Measurements from ENCODE around the gene LDHD. TPM values are rescaled to one million over a fixed set of nuclear protein-coding genes. Genes with fewer than 3 reads are reported as not detected.

LDHD gene
- polyA plus RNA-seq, 1 donor (not counting 4 experiments of a cell fraction or from before 2014, with no cell fraction given): 0.34 TPM

DNA sequence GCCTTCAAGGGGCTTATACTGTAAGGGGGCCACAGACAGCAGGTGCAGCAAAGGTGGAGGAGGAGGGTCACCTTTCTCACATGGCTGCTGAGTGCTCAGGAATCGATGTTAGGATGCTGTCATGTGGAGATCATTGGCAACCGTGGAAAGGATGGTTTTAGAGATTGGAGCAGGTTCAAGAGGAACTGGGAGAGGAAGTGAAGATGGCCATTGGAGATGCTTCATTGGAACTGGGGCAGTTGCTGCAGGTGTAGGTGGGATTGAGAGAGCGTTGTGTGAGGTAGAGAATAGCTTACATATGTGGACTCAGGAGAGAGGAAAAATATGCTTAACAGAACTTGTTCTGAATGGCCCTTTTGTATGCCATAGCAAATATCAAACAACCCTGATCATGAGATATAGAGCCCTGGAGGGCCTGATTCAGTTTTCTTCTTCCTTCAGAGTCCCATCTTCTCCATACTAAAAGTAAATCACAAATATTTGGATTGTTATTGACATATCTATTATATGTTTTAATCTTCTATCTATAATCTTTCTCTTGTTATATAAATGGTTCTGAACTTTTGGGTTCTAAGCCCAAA is 40.8 kb downstream of the LDHD start:
- Histone ChIP-seq H3K79me2 (ENCODE audit: control insufficient read depth, insufficient read depth, low read length) (peaks cover 41% of the 10 kb centered on the region), H3K4me3 (ENCODE audit: control insufficient read depth in 2 of 3, extremely low read depth in 1 of 3, insufficient read depth in 2 of 3, low read depth in 1 of 3, low read length in 3 of 3) (no peak overlapping the region), H3K27me3 (ENCODE audit: control insufficient read depth, extremely low read depth, insufficient read depth, low read length) (no peaks in the 10 kb centered on the region), H3K9me1 (ENCODE audit: control insufficient read depth, extremely low read depth, insufficient read depth, low read length) (no peaks in the 10 kb centered on the region), H2AFZ (ENCODE audit: control insufficient read depth, low read length) (no peak overlapping the region), H3K4me1 (ENCODE audit: control insufficient read depth, extremely low read depth, insufficient read depth, low read length) (peaks cover 3% of the 10 kb centered on the region), H3K9me3 (ENCODE audit: control insufficient read depth, low read depth, low read length) (no peaks in the 10 kb centered on the region), H3K36me3 (ENCODE audit: control insufficient read depth in 2 of 2, extremely low read depth in 1 of 2, insufficient read depth in 2 of 2, low read length in 2 of 2) (no peaks in the 10 kb centered on the region), H3K27ac (ENCODE audit: control insufficient read depth, insufficient read depth, low read length) (no peak overlapping the region), H4K20me1 (ENCODE audit: control insufficient read depth, extremely low read depth, insufficient read depth, low read length) (no peaks in the 10 kb centered on the region), H3K4me2 (ENCODE audit: control insufficient read depth, extremely low read depth, insufficient read depth, low read depth, low read length) (no peak overlapping the region), H3K9ac (ENCODE audit: control insufficient read depth, extremely low read depth, insufficient read depth, low read length) (no peak overlapping the region)
- dilution Hi-C loops (cut with MboI; ENCODE audit: extremely low pct_ligation_motif_present, low sequenced_read_pairs): no loop called here
- DNase-seq (ENCODE audit: low read depth, low spot score) (no peak), FAIRE-seq (no peak)
- no peak for TF ChIP-seq EZH2 (IDR thresholded peaks at IDR 0.05; ENCODE audit: low read length)
- TF ChIP-seq, protein P1, sequence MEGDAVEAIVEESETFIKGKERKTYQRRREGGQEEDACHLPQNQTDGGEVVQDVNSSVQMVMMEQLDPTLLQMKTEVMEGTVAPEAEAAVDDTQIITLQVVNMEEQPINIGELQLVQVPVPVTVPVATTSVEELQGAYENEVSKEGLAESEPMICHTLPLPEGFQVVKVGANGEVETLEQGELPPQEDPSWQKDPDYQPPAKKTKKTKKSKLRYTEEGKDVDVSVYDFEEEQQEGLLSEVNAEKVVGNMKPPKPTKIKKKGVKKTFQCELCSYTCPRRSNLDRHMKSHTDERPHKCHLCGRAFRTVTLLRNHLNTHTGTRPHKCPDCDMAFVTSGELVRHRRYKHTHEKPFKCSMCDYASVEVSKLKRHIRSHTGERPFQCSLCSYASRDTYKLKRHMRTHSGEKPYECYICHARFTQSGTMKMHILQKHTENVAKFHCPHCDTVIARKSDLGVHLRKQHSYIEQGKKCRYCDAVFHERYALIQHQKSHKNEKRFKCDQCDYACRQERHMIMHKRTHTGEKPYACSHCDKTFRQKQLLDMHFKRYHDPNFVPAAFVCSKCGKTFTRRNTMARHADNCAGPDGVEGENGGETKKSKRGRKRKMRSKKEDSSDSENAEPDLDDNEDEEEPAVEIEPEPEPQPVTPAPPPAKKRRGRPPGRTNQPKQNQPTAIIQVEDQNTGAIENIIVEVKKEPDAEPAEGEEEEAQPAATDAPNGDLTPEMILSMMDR (optimal IDR thresholded peaks at IDR 0.05 in 1 of 3, IDR thresholded peaks at IDR 0.05 in 1 of 3, conservative IDR thresholded peaks at IDR 0.05 in 1 of 3; ENCODE audit: extremely low read depth in 1 of 3, insufficient read depth in 2 of 3, low read length in 3 of 3): no peak

DNA sequence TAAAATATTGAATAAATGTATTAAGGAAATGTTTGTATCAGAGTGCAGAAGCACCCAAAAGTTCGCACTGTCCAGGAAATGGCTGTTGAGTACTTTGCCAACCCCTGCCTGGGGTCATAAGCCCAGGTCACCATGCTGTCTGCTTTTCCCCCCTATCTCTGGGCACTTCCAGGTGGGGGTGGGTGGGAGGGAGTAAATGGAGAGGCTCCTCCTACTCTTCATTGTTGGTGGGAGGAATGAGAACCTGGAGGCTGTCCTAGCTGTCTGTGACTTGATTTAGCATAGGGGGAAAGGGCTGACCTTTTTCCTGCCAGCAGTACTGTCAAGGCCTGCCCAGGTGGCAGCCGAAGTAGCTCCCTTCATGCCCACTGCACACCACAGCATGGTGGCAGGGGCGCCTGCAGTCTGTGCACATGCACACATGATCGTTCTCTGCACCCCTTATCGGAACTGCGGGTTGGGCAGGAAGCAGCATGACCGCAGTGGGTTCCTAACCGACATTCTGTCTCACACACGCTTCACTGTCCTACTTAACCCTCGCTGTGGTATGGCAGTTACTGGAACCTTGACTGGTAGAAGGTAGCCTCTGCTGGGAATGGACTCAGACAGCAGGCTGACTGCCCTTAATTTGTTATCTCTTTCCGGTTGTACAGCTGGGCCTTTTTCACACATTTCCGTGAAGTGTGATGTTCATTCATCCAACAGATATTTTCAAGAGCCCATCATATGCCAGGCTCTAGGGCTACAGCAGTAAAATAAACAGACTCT is 41.5 kb downstream of the LDHD start:
- no peaks in the 10 kb centered on the region for H3K9me1 ChIP-seq (ENCODE audit: control insufficient read depth, extremely low read depth, insufficient read depth, low read length)
- H3K27me3 ChIP-seq (ENCODE audit: control insufficient read depth, extremely low read depth, insufficient read depth, low read length): no peaks in the 10 kb centered on the region
- FAIRE-seq: no peak
- H3K4me3 ChIP-seq (ENCODE audit: control insufficient read depth in 2 of 3, extremely low read depth in 1 of 3, insufficient read depth in 2 of 3, low read depth in 1 of 3, low read length in 3 of 3): no peak overlapping the region
- H3K4me1 ChIP-seq (ENCODE audit: control insufficient read depth, extremely low read depth, insufficient read depth, low read length): no peaks in the 10 kb centered on the region
- no peak overlapping the region for H3K4me2 ChIP-seq (ENCODE audit: control insufficient read depth, extremely low read depth, insufficient read depth, low read depth, low read length)
- H3K9ac ChIP-seq (ENCODE audit: control insufficient read depth, extremely low read depth, insufficient read depth, low read length): no peak overlapping the region
- no peak overlapping the region for H3K27ac ChIP-seq (ENCODE audit: control insufficient read depth, insufficient read depth, low read length)
- TF ChIP-seq, protein P1 (optimal IDR thresholded peaks at IDR 0.05 in 1 of 3, IDR thresholded peaks at IDR 0.05 in 1 of 3, conservative IDR thresholded peaks at IDR 0.05 in 1 of 3; ENCODE audit: extremely low read depth in 1 of 3, insufficient read depth in 2 of 3, low read length in 3 of 3): no peak
- TF ChIP-seq EZH2 (IDR thresholded peaks at IDR 0.05; ENCODE audit: low read length): no peak
- no peaks in the 10 kb centered on the region for H4K20me1 ChIP-seq (ENCODE audit: control insufficient read depth, extremely low read depth, insufficient read depth, low read length)
- DNase-seq (ENCODE audit: low read depth, low spot score): no peak
- H3K79me2 ChIP-seq (ENCODE audit: control insufficient read depth, insufficient read depth, low read length): peaks cover 44% of the 10 kb centered on the region
- H2AFZ ChIP-seq (ENCODE audit: control insufficient read depth, low read length): no peak overlapping the region
- dilution Hi-C loops (cut with MboI; ENCODE audit: extremely low pct_ligation_motif_present, low sequenced_read_pairs): no loop called here
- no peaks in the 10 kb centered on the region for H3K36me3 ChIP-seq (ENCODE audit: control insufficient read depth in 2 of 2, extremely low read depth in 1 of 2, insufficient read depth in 2 of 2, low read length in 2 of 2)
- H3K9me3 ChIP-seq (ENCODE audit: control insufficient read depth, low read depth, low read length): no peaks in the 10 kb centered on the region

Data from keratinocyte (primary cell).